ENCODE results near the gene DCUN1D3. TPM values are rescaled to one million over a fixed set of nuclear protein-coding genes. Genes with fewer than 3 reads are reported as not detected.

DCUN1D3 gene
- total and polyA plus RNA-seq, 2 donors (not counting 1 experiment from before 2014, with no cell fraction given): 20.4 to 42.8 TPM

DNA sequence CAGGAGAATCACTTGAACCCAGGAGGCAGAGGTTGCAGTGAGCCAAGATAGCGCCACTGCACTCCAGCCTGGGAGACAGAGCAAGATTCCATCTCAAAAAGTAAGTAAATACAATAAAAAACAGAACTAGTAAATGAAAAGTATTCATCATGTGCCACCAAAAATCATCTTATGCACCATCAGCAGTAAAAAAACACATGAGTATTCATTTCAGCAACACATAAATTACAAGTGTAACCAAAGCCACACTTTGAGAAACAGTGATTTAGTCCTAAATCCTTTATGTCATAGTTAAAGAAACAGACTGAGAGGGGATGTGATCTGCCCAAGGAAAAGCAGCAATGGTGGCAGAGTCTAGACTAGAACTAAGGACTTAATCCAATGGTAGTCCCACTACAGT lies 13.0 kb downstream of the DCUN1D3 start:
- Histone ChIP-seq H4K20me1 (ENCODE audit: control insufficient read depth, extremely low read depth, insufficient read depth, low read length) (no peaks in the 10 kb centered on the region), H3K27me3 (ENCODE audit: control insufficient read depth, insufficient read depth, low read length) (no peaks in the 10 kb centered on the region), H3K36me3 (ENCODE audit: control insufficient read depth, insufficient read depth, low read length) (peaks cover 2% of the 10 kb centered on the region), H3K4me1 (ENCODE audit: control insufficient read depth, extremely low read depth, insufficient read depth, low read length) (peaks cover 3% of the 10 kb centered on the region), H2AFZ (ENCODE audit: low read length) (no peak overlapping the region), H3K27ac (ENCODE audit: insufficient read depth, low read length) (no peak overlapping the region), H3K79me2 (ENCODE audit: control insufficient read depth, insufficient read depth, low read length) (peaks cover 67% of the 10 kb centered on the region), H3K4me3 (replicated peaks in 1 of 4; ENCODE audit: control extremely low read depth in 1 of 4, insufficient read depth in 1 of 4, low read depth in 3 of 4, low read length in 4 of 4) (no peak overlapping the region), H3K9me3 (ENCODE audit: control insufficient read depth, insufficient read depth, low read depth, low read length) (no peaks in the 10 kb centered on the region), H3K4me2 (ENCODE audit: extremely low read depth, insufficient read depth, low read length) (no peak overlapping the region), H3K9ac (ENCODE audit: insufficient read depth, low read length) (no peak overlapping the region)
- no peak for DNase-seq (ENCODE audit: low read depth in 2 of 2)
- no peak for TF ChIP-seq EZH2 (IDR thresholded peaks at IDR 0.05; ENCODE audit: low read length, missing control alignments)
- TF ChIP-seq, protein P1, sequence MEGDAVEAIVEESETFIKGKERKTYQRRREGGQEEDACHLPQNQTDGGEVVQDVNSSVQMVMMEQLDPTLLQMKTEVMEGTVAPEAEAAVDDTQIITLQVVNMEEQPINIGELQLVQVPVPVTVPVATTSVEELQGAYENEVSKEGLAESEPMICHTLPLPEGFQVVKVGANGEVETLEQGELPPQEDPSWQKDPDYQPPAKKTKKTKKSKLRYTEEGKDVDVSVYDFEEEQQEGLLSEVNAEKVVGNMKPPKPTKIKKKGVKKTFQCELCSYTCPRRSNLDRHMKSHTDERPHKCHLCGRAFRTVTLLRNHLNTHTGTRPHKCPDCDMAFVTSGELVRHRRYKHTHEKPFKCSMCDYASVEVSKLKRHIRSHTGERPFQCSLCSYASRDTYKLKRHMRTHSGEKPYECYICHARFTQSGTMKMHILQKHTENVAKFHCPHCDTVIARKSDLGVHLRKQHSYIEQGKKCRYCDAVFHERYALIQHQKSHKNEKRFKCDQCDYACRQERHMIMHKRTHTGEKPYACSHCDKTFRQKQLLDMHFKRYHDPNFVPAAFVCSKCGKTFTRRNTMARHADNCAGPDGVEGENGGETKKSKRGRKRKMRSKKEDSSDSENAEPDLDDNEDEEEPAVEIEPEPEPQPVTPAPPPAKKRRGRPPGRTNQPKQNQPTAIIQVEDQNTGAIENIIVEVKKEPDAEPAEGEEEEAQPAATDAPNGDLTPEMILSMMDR (conservative IDR thresholded peaks at IDR 0.05 in 1 of 2, IDR thresholded peaks at IDR 0.05 in 1 of 2; ENCODE audit: low read depth in 1 of 2, low read length in 2 of 2): no peak

DNA sequence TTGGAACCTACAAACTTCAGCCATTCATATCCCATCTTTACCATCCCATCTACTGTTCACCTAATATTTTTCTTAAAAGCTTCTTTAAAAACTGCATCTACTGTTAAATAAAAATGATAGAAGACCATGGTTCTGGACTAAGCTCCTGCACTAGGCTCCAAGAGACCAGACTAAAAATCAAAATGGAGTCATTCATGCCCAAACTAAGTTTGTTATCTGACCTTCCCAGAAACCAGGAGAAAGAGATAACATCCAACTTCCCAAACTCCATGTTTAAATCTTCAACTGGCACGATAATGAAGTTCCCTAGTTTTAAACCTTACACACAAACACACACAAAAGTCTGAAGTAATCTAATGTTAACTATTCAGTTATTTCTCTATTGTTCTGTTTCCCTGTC lies 13.8 kb downstream of the DCUN1D3 start:
- TF ChIP-seq EZH2 (IDR thresholded peaks at IDR 0.05; ENCODE audit: low read length, missing control alignments): no peak
- TF ChIP-seq, protein P1 (conservative IDR thresholded peaks at IDR 0.05 in 1 of 2, IDR thresholded peaks at IDR 0.05 in 1 of 2; ENCODE audit: low read depth in 1 of 2, low read length in 2 of 2): no peak

DNA sequence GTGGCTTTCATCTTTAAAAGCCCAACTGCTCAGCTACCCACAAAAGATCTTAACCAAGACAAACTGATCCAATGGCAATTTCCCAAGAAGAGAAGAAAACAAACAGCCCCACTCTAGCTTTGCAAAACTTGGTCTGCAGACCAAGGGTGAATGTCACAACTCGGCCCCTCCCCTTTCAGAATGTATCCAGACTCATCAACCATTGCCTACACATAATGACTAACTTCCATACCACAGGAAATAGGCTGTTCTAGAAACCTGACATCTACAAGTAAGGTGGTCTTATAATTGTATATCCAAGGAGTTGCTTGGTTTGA lies 16.0 kb downstream of the DCUN1D3 start:
- H3K4me1 ChIP-seq (ENCODE audit: control insufficient read depth, extremely low read depth, insufficient read depth, low read length): peaks cover 6% of the 10 kb centered on the region
- H4K20me1 ChIP-seq (ENCODE audit: control insufficient read depth, extremely low read depth, insufficient read depth, low read length): no peaks in the 10 kb centered on the region
- H3K27me3 ChIP-seq (ENCODE audit: control insufficient read depth, insufficient read depth, low read length): no peaks in the 10 kb centered on the region
- H3K79me2 ChIP-seq (ENCODE audit: control insufficient read depth, insufficient read depth, low read length): peaks cover 69% of the 10 kb centered on the region
- no peak overlapping the region for H3K4me3 ChIP-seq (replicated peaks in 1 of 4; ENCODE audit: control extremely low read depth in 1 of 4, insufficient read depth in 1 of 4, low read depth in 3 of 4, low read length in 4 of 4)
- no peaks in the 10 kb centered on the region for H3K9me3 ChIP-seq (ENCODE audit: control insufficient read depth, insufficient read depth, low read depth, low read length)
- no peak overlapping the region for H2AFZ ChIP-seq (ENCODE audit: low read length)
- no peak overlapping the region for H3K27ac ChIP-seq (ENCODE audit: insufficient read depth, low read length)
- DNase-seq (ENCODE audit: low read depth in 2 of 2): peak; percentile 85 to 91
- no peak for TF ChIP-seq EZH2 (IDR thresholded peaks at IDR 0.05; ENCODE audit: low read length, missing control alignments)
- TF ChIP-seq, protein P1 (conservative IDR thresholded peaks at IDR 0.05 in 1 of 2, IDR thresholded peaks at IDR 0.05 in 1 of 2; ENCODE audit: low read depth in 1 of 2, low read length in 2 of 2): no peak
- no peak overlapping the region for H3K4me2 ChIP-seq (ENCODE audit: extremely low read depth, insufficient read depth, low read length)
- H3K36me3 ChIP-seq (ENCODE audit: control insufficient read depth, insufficient read depth, low read length): no peaks in the 10 kb centered on the region
- no peak overlapping the region for H3K9ac ChIP-seq (ENCODE audit: insufficient read depth, low read length)

More for the DNA sequence above, 13.8 kb downstream of the DCUN1D3 start:
- Histone ChIP-seq H3K9me3 (ENCODE audit: control insufficient read depth, insufficient read depth, low read depth, low read length) (no peaks in the 10 kb centered on the region), H3K27me3 (ENCODE audit: control insufficient read depth, insufficient read depth, low read length) (no peaks in the 10 kb centered on the region), H4K20me1 (ENCODE audit: control insufficient read depth, extremely low read depth, insufficient read depth, low read length) (no peaks in the 10 kb centered on the region), H2AFZ (ENCODE audit: low read length) (no peak overlapping the region), H3K36me3 (ENCODE audit: control insufficient read depth, insufficient read depth, low read length) (no peaks in the 10 kb centered on the region), H3K27ac (ENCODE audit: insufficient read depth, low read length) (no peak overlapping the region), H3K9ac (ENCODE audit: insufficient read depth, low read length) (no peak overlapping the region), H3K4me3 (replicated peaks in 1 of 4; ENCODE audit: control extremely low read depth in 1 of 4, insufficient read depth in 1 of 4, low read depth in 3 of 4, low read length in 4 of 4) (no peak overlapping the region), H3K4me1 (ENCODE audit: control insufficient read depth, extremely low read depth, insufficient read depth, low read length) (peaks cover 3% of the 10 kb centered on the region), H3K79me2 (ENCODE audit: control insufficient read depth, insufficient read depth, low read length) (peaks cover 65% of the 10 kb centered on the region), H3K4me2 (ENCODE audit: extremely low read depth, insufficient read depth, low read length) (no peak overlapping the region)
- DNase-seq (ENCODE audit: low read depth in 2 of 2): no peak

Data from fibroblast of lung (primary cell).